K562 (cell line): Measurements from ENCODE around the gene SPATA32. TPM values are rescaled to one million over a fixed set of nuclear protein-coding genes. Genes with fewer than 3 reads are reported as not detected.

Experiments used
- ATAC-seq: fragments of 200-7000 bp; cut with Tn5 transposase; 3 replicates; pipeline ENCODE4 v1.9.1; 2020; ENCODE audit warnings: moderate library complexity
- BruUV-seq: library from RNA; stranded (reverse); fragments of 400-500 nt; replicated peaks from 2 replicates; lab custom pipeline; 2021; lab: Mats Ljungman, UMichigan
- CTCF ChIA-PET: fragments of 300-600 bp; formaldehyde crosslinking; extraction: SDS; loops from one replicate; lab custom pipeline; 2021; ENCODE audit warnings: low intra/inter-chr PET ratio; lab: Yijun Ruan, JAX
- POLR2A ChIA-PET: fragments of 300-600, 350-650 bp; sonication (Branson Sonifier 250); formaldehyde crosslinking; extraction: SDS; loops from one replicate; lab custom pipeline; 2021; ENCODE audit warnings: antibody characterized with exemption, inconsistent platforms; lab: Yijun Ruan, JAX
- DNase-seq, 4 experiments: peaks; one replicate each; pipeline versions ENCODE4 v3.0.0 to v3.0.0-alpha.2; 2011 to 2018; ENCODE audit warnings: low spot score in 3 of 4, mixed read lengths in 3 of 4; ENCODE audit errors: extremely low read depth in 1 of 4
- FAIRE-seq: peaks from 2 replicates; lab custom pipeline; 2011; peaks lifted over from hg19 to GRCh38; lab: Jason Lieb, UNC
- H2AFZ ChIP-seq: 2 replicates; pipeline ENCODE4 v1.6.0; 2011; ENCODE audit warnings: low read depth, low read length, control low read depth, inconsistent platforms
- H3K27ac ChIP-seq: fragments of 200-600 bp; 3 replicates; pipeline ENCODE4 v1.8.0; 2011; ENCODE audit warnings: low read depth, mild to moderate bottlenecking, control low read depth, inconsistent platforms, low read length, moderate library complexity, mixed read lengths; ENCODE audit errors: extremely low read depth
- H3K27me3 ChIP-seq, 2 experiments: fragments of 300-600 bp in 1 of 2; 2 replicates in 1 of 2; 3 replicates in 1 of 2; pipeline versions ENCODE4 v1.6.0 to v1.8.0; 2011; ENCODE audit warnings: inconsistent platforms in 2 of 2, low read length in 2 of 2, mild to moderate bottlenecking in 1 of 2, mixed read lengths in 1 of 2, moderate library complexity in 1 of 2; ENCODE audit not compliant: control insufficient read depth in 2 of 2, insufficient read depth in 2 of 2
- H3K36me3 ChIP-seq: fragments of 300-600 bp; 3 replicates; pipeline ENCODE4 v1.8.0; 2011; ENCODE audit warnings: mild to moderate bottlenecking, low read length, inconsistent platforms; ENCODE audit not compliant: control insufficient read depth, insufficient read depth
- H3K4me1 ChIP-seq, 2 experiments: fragments of 200-600 bp in 1 of 2; replicated peaks in 1 of 2; 2 replicates in 1 of 2; 3 replicates in 1 of 2; pipeline versions ENCODE4 v1.5.1 to v1.8.0; 2011; ENCODE audit warnings: inconsistent platforms in 2 of 2, low read length in 2 of 2, mild to moderate bottlenecking in 1 of 2, mixed read lengths in 1 of 2, moderate library complexity in 1 of 2; ENCODE audit not compliant: control insufficient read depth in 2 of 2, insufficient read depth in 2 of 2
- H3K4me2 ChIP-seq: 2 replicates; pipeline ENCODE4 v1.6.1; 2011; ENCODE audit warnings: low read length, control low read depth, inconsistent platforms, mixed read lengths; ENCODE audit not compliant: insufficient read depth
- H3K4me3 ChIP-seq: fragments of 200-600 bp; sonication (generic), shearing (Covaris generic); 2 replicates; pipeline ENCODE4 v1.5.1; 2016; ENCODE audit warnings: control low read depth, inconsistent platforms
- H3K79me2 ChIP-seq: fragments of 200-600 bp; 3 replicates; pipeline ENCODE4 v1.8.0; 2011; ENCODE audit warnings: low read length, inconsistent platforms; ENCODE audit not compliant: control insufficient read depth, insufficient read depth
- H3K9ac ChIP-seq, 2 experiments: 2 replicates each; pipeline versions ENCODE4 v1.6.0 to v1.6.1; 2011; ENCODE audit warnings: low read depth in 2 of 2, low read length in 2 of 2, control low read depth in 1 of 2, inconsistent platforms in 1 of 2, mild to moderate bottlenecking in 1 of 2, mixed read lengths in 1 of 2; ENCODE audit not compliant: insufficient read depth in 1 of 2
- H3K9me1 ChIP-seq: one replicate; pipeline ENCODE4 v1.6.0; 2011; ENCODE audit warnings: inconsistent platforms, mild to moderate bottlenecking, low read length, moderate library complexity; ENCODE audit not compliant: control insufficient read depth, insufficient read depth
- H3K9me3 ChIP-seq: replicated peaks from 2 replicates; pipeline ENCODE4 v1.5.1; 2011; ENCODE audit warnings: low read depth, low read length, inconsistent platforms; ENCODE audit not compliant: control insufficient read depth, insufficient read depth
- H4K20me1 ChIP-seq: replicated peaks from 2 replicates; pipeline ENCODE4 v1.6.1; 2011; ENCODE audit warnings: low read length, inconsistent platforms, mixed read lengths; ENCODE audit not compliant: control insufficient read depth, insufficient read depth
- ATF7 ChIP-seq: fragments of 450-650 bp; IDR thresholded peaks from 2 replicates; pipeline ENCODE4 v1.7.1; 2014; ENCODE audit warnings: mild to moderate bottlenecking, moderate library complexity
- BCOR ChIP-seq: fragments of 450-650 bp; IDR thresholded peaks from 2 replicates; pipeline ENCODE4 v1.6.1; 2016
- CC2D1A ChIP-seq: fragments of 450-650 bp; IDR thresholded peaks from 2 replicates; pipeline ENCODE4 v1.6.1; 2017; ENCODE audit warnings: mild to moderate bottlenecking
- GABPB1 ChIP-seq: sonication (generic); formaldehyde crosslinking; IDR thresholded peaks from 2 replicates; pipeline ENCODE4 v1.8.0; 2022; ENCODE audit warnings: mild to moderate bottlenecking, missing genetic modification reagents
- HDAC2 ChIP-seq: fragments of 450-650 bp; IDR thresholded peaks from 2 replicates; pipeline ENCODE4 v1.6.1; 2016; ENCODE audit warnings: mild to moderate bottlenecking
- HMG20B ChIP-seq: fragments of 250-450 bp; sonication (Bioruptor Pico); IDR thresholded peaks from 2 replicates; pipeline ENCODE4 v1.5.0; 2021; ENCODE audit warnings: mild to moderate bottlenecking
- LARP7 ChIP-seq: fragments of 450-650 bp; IDR thresholded peaks from 2 replicates; pipeline ENCODE4 v1.6.1; 2016
- MCM5 ChIP-seq: fragments of 450-650 bp; IDR thresholded peaks from 2 replicates; pipeline ENCODE4 v1.6.1; 2016; ENCODE audit warnings: low read depth
- NCOR1 ChIP-seq: fragments of 450-650 bp; IDR thresholded peaks from 2 replicates; pipeline ENCODE4 v1.6.1; 2016; ENCODE audit warnings: mild to moderate bottlenecking, moderate library complexity
- POLR2G ChIP-seq: fragments of 200-400 bp; formaldehyde crosslinking; IDR thresholded peaks from 2 replicates; pipeline ENCODE4 v1.6.1; 2017; ENCODE audit warnings: low read depth, mild to moderate bottlenecking, antibody characterized with exemption, low read length, moderate library complexity
- PRMT5 ChIP-seq: sonication (generic); formaldehyde crosslinking; IDR thresholded peaks from 2 replicates; pipeline ENCODE4 v1.5.0; 2020; ENCODE audit warnings: missing genetic modification reagents
- PTBP1 ChIP-seq: fragments of 200-400 bp; formaldehyde crosslinking; IDR thresholded peaks from 2 replicates; pipeline ENCODE4 v1.6.1; 2017; ENCODE audit warnings: low read depth, low read length
- RBFOX2 ChIP-seq: fragments of 200-400 bp; formaldehyde crosslinking; IDR thresholded peaks from 2 replicates; pipeline ENCODE4 v1.6.1; 2017; ENCODE audit warnings: low read depth, mild to moderate bottlenecking, low read length, moderate library complexity
- SMARCA5 ChIP-seq: fragments of 450-650 bp; IDR thresholded peaks from 2 replicates; pipeline ENCODE4 v1.6.1; 2016
- SP1 ChIP-seq: sonication (generic); formaldehyde crosslinking; IDR thresholded peaks from 2 replicates; pipeline ENCODE4 v1.8.1; 2022; ENCODE audit warnings: mild to moderate bottlenecking, missing genetic modification reagents
- SUPT5H ChIP-seq: fragments of 450-650 bp; IDR thresholded peaks from 2 replicates; pipeline ENCODE4 v1.6.1; 2016
- TEAD4 ChIP-seq, 2 experiments: sonication (generic) in 1 of 2; formaldehyde crosslinking in 1 of 2; IDR thresholded peaks; 2 replicates each; pipeline versions ENCODE4 v1.6.1 to v1.8.0; 2012 to 2022; ENCODE audit warnings: borderline replicate concordance in 1 of 2, inconsistent platforms in 1 of 2, low read length in 1 of 2, mild to moderate bottlenecking in 1 of 2, missing genetic modification reagents in 1 of 2
- ZNF133 ChIP-seq: fragments of 250-450 bp; sonication (Bioruptor Pico); IDR thresholded peaks from 2 replicates; pipeline ENCODE4 v1.4.0; 2020; ENCODE audit warnings: mild to moderate bottlenecking
- ZNF140 ChIP-seq: fragments of 250-450 bp; sonication (Bioruptor Pico); IDR thresholded peaks from 2 replicates; pipeline ENCODE4 v1.8.0; 2021; ENCODE audit warnings: moderate library complexity, mild to moderate bottlenecking, inconsistent platforms
- ZNF699 ChIP-seq: fragments of 250-450 bp; sonication (Bioruptor Pico); IDR thresholded peaks from 2 replicates; pipeline ENCODE4 v1.8.0; 2021; ENCODE audit warnings: mild to moderate bottlenecking, moderate library complexity; ENCODE audit not compliant: insufficient replicate concordance
- WGBS: fragments of 100-300 bp; shearing (Covaris generic); methylation state at CpG from one replicate; pipeline ENCODE4 v1.1.6; 2016; ENCODE audit warnings: low coverage, mixed read lengths; ENCODE audit not compliant: insufficient coverage; ENCODE audit errors: missing lambda C conversion rate; 5-methylcytosine and 5-hydroxymethylcytosine counted together
- in situ Hi-C: fragments of 300-500 bp; cut with MboI; formaldehyde crosslinking; loops from 4 replicates; pipeline ENCODE4 v1.15.0; 2018; ENCODE audit warnings: inconsistent platforms, mixed read lengths
- intact Hi-C: fragments of 100-400 bp; cut with micrococcal nuclease; formaldehyde crosslinking; loops from 2 replicates; pipeline ENCODE4 v1.14.2; 2022
- polyA plus RNA-seq, 8 experiments: library from polyadenylated mRNA; depleted of rRNA in 4 of 8; stranded (reverse) in 5 of 8; unstranded in 3 of 8; fragments of >200 nt; fragmentation: Nextera tagmentation in 2 of 8; fragmentation: Illumina TruSeq in 1 of 8; extraction: Ambion mirVana in 2 of 8; extraction: Trizol in 1 of 8; gene quantifications; 2 replicates each; pipeline versions ENCODE4 v1.2.1 to v1.2.3, GENCODE V29; 2011 to 2014; ENCODE audit warnings: inconsistent platforms in 1 of 8, missing spikeins in 1 of 8
- total RNA-seq, 7 experiments: library from RNA; depleted of rRNA in 6 of 7; stranded (reverse); fragments of >200 nt in 6 of 7; fragmentation: Illumina TruSeq in 2 of 7; extraction: Trizol in 2 of 7; gene quantifications; 2 replicates each; pipeline versions ENCODE4 v1.2.1 to v1.2.3, GENCODE V29; 2011 to 2021; ENCODE audit warnings: low replicate concordance in 1 of 7
- TF ChIP-seq, protein P1 (sequence below): sonication (generic); formaldehyde crosslinking; IDR thresholded peaks from 2 replicates; pipeline ENCODE4 v1.9.0; 2022; ENCODE audit warnings: mild to moderate bottlenecking, missing genetic modification reagents

The SPATA32 gene
- total and polyA plus RNA-seq, 9 of the 15 experiments (the other 6 are each of a cell fraction or from before 2014, with no cell fraction given) = 0.03 to 0.06 TPM; not detected in 7

DNA sequence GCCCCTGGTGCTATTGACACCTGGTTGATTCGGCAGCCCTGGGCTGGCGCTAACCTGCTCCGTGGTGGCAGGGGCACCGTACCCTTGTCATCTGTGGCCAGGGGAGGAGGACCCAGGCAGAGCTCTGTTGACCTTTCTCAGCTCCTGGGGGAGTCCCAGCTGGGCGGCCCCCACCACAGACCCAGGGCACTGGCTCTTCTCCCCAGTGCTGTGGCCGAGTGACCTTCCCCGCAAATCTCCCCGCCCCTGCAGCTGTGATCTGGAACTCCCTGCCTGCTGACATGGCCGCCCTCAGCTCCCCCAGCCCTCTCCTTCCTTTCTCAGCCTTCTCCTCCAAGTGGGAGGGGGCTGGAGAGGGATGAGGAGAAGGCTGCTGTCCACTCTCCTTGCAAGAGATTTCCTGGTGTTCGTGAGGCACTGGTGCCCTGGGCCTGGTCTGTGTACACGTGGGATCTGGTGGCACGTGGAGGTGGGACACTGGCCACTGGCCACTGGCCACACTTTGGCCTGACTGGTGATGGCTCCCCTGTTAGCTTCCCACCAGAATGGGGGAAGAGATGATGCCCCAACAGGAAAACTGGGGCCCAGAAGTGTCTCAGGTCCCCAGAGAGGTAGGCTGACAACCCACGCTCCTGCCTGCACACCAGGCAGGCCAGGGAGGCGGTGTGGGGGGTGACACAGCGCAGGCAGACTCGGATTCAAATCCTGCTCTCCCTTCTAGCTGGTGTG lies 32.0 kb downstream of the SPATA32 start (continued):
- 0 out of 2 replicates have a peak, but pooled peaks have one; percentile 24 for TF ChIP-seq BCOR
- peak; percentile 8; the same call in 1 of the 2 replicates for TF ChIP-seq RBFOX2
- 0 out of 2 replicates have a peak, but pooled peaks have one; percentile 12 for TF ChIP-seq PTBP1
- TF ChIP-seq, all 486 proteins: peak for 8

DNA sequence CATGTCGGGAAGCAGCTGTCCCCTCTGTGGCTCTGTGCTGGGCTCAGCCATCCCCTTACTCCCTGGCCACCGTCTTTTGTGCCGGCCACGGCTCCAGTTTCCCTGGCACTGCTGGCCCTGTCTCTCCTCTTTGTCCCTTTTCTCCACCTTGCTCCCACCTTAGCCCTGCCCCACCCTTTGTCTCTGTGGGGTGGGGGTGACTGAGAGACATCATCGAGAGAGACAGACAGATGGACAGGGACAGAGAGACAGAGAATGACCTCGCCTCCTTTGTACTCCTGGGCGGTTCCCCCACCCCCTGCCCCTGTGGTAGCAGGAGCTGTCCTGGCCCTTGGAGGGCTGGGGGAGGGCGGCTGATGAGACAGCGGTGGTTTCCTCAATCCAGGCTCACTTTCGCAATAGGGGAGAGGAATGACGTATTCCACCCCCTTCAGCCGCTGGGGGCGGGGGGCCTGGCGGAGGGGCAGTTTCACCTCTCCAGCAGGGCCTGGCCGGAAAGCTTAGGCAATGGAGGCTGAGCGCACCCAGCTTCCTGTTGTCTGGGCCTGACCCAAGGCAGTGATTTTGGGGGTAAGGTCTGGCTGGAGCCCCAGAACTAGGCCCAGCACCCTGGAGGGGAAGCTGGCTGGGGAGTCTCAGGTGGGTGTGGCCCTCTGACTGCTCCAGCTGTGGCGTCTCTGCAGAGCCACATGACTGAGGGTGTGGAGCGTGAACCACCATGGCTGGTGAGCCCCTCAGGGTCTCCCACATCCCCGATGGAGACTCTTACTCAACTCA lies 32.9 kb downstream of the SPATA32 start:
- peak; percentile 72 for ATAC-seq
- Histone ChIP-seq H3K4me1 (peaks cover 63 to 81% of the 10 kb centered on the region in 2 experiments), H3K36me3 (no peaks in the 10 kb centered on the region), H3K79me2 (peaks cover 56% of the 10 kb centered on the region), H3K27me3 (no peaks in the 10 kb centered on the region), H3K9me3 (no peaks in the 10 kb centered on the region), H3K9me1 (no peaks in the 10 kb centered on the region), H2AFZ (peak overlapping the region; percentile 70), H3K4me3 (no peak overlapping the region), H4K20me1 (no peaks in the 10 kb centered on the region), H3K27ac (peak overlapping the region; percentile 90), H3K4me2 (peak overlapping the region; percentile 68), H3K9ac (peak overlapping the region; percentile 57 to 87)
- ChIA-PET CTCF (interaction anchor here (0.6 kb wide), 1 partner anchor 155 kb away, joined by 4 read pairs; no protein-coding TSS in a partner anchor), POLR2A (interaction anchor here (0.6 to 9.0 kb wide), 10 partner anchors 10 to 518 kb away, joined by 3 to 92 read pairs (median 4); partner anchors contain the start of gene HEXIM1)
- peak; percentile 73 to 91 (median 82) for DNase-seq
- 7% methylated on average over 19 of the region's 19 CpGs for WGBS
- peak; percentile 88 for FAIRE-seq
- no TSS peak for BruUV-seq
- intact Hi-C loops (no loop called here), in situ Hi-C loops (no loop called here)
- TF ChIP-seq SUPT5H = 0 out of 2 replicates have a peak, but pooled peaks have one; percentile 26
- no peak for TF ChIP-seq ZNF133
- no peak for TF ChIP-seq LARP7
- TF ChIP-seq HMG20B (CRISPR knock-in tag) = no peak
- peak; percentile 62; the same call in 1 of the 2 replicates for TF ChIP-seq NCOR1
- TF ChIP-seq ZNF699 (CRISPR knock-in tag) = no peak
- TF ChIP-seq HDAC2 = peak; percentile 85
- peak; percentile 99 for TF ChIP-seq ATF7
- no peak for TF ChIP-seq SMARCA5
- TF ChIP-seq MCM5 = no peak
- no peak for TF ChIP-seq ZNF140
- no peak for TF ChIP-seq CC2D1A
- TF ChIP-seq GABPB1 (CRISPR knock-in tag) = peak; percentile 66; the same call in 1 of the 2 replicates
- TF ChIP-seq, protein P1, sequence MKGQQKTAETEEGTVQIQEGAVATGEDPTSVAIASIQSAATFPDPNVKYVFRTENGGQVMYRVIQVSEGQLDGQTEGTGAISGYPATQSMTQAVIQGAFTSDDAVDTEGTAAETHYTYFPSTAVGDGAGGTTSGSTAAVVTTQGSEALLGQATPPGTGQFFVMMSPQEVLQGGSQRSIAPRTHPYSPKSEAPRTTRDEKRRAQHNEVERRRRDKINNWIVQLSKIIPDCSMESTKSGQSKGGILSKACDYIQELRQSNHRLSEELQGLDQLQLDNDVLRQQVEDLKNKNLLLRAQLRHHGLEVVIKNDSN = peak; percentile 48; the same call in 1 of the 2 replicates
- TF ChIP-seq SP1 = no peak
- peak; percentile 61 for TF ChIP-seq POLR2G
- TF ChIP-seq TEAD4 (IDR thresholded peaks at IDR 0.05; ENCODE audit: low read length) = 0 out of 2 replicates have a peak, but pooled peaks have one; percentile 7
- no peak for TF ChIP-seq TEAD4 (CRISPR knock-in tag; IDR thresholded peaks at IDR 0.05; ENCODE audit: borderline replicate concordance)
- TF ChIP-seq PRMT5 (CRISPR knock-in tag) = no peak
